ENCODE data around the gene ESRRA.
A peak's percentile ranks its signal among the peaks of the same experiment; 100 is the strongest.
"Not testable (repeated sequence)": the region's sequence is repeated elsewhere in the genome, so short reads cannot be mapped to it uniquely, and the experiment has no call there.

The ESRRA gene

GRCh38 chr11:64312947-64313346, 7.6 kb downstream of the ESRRA start:
- DNase-seq (ENCODE audit: low read depth): no peak
- no peak for TF ChIP-seq CTCF (IDR thresholded peaks at IDR 0.05; ENCODE audit: low read length, missing control alignments)
- H3K4me3 ChIP-seq (replicated peaks; ENCODE audit: low read depth, low read length): no peak overlapping the region

DNA sequence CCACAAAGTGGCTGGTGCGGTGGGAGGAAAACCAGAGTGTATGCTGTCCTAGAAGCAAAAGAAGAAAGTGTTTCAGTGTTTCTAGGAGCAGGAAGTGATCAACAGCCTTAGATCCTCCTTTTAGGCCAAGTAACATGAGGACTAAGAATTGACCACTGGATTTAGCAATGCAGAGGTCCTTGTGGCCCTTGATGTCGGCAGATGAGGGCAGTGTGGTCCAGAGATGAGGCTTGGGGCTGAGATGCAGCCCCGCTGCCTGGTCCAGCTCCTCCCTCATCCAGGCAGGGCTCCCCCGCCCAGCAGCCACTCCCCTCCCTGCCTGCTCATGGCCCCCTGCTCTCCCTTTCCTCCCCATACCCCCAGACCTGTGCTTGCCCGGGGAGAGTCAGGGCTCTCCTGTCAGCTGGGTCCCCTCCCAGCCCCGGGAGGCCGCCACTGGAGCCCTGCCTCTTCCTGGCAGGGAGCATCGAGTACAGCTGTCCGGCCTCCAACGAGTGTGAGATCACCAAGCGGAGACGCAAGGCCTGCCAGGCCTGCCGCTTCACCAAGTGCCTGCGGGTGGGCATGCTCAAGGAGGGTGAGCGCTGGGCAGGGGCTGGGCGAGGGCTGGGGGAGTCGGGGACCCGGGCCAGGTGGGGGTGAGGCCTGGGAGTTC, 8.3 kb downstream of the ESRRA start:
- peak; percentile 32 for DNase-seq (ENCODE audit: low read depth)
- no peak for TF ChIP-seq CTCF (IDR thresholded peaks at IDR 0.05; ENCODE audit: low read length, missing control alignments)
- H3K4me3 ChIP-seq (replicated peaks; ENCODE audit: low read depth, low read length): no peak overlapping the region

DNA sequence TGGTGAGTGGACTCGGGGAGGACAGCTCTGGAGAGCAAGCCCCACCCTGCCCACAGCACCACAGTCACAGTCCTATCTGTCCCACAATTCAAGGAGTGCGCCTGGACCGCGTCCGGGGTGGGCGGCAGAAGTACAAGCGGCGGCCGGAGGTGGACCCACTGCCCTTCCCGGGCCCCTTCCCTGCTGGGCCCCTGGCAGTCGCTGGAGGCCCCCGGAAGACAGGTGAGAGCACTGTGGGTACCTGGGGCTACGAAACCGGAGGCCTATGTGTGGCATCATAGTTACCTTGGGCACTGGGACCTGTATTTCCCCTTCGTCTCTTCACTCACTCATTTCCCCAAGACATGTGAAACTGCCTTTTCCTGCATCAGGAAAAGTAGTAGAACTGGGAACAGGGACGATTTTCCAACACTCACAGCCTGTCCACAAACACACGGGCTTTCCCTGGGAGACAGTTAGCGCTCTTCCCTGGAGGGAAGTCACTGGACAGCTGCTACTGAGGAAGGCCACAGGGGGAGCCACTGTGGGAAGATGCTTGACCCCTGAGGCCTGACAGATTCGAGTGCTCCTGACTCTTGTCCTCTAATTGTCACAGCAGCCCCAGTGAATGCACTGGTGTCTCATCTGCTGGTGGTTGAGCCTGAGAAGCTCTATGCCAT, 9.0 kb downstream of the ESRRA start:
- no peak for TF ChIP-seq CTCF (IDR thresholded peaks at IDR 0.05; ENCODE audit: low read length, missing control alignments)
- DNase-seq (ENCODE audit: low read depth): no peak
- no peak overlapping the region for H3K4me3 ChIP-seq (replicated peaks; ENCODE audit: low read depth, low read length)

GRCh38 chr11:64314805-64315561, 9.7 kb downstream of the ESRRA start:
- no peak for DNase-seq (ENCODE audit: low read depth)
- no peak for TF ChIP-seq CTCF (IDR thresholded peaks at IDR 0.05; ENCODE audit: low read length, missing control alignments)
- H3K4me3 ChIP-seq (replicated peaks; ENCODE audit: low read depth, low read length): no peak overlapping the region

DNA sequence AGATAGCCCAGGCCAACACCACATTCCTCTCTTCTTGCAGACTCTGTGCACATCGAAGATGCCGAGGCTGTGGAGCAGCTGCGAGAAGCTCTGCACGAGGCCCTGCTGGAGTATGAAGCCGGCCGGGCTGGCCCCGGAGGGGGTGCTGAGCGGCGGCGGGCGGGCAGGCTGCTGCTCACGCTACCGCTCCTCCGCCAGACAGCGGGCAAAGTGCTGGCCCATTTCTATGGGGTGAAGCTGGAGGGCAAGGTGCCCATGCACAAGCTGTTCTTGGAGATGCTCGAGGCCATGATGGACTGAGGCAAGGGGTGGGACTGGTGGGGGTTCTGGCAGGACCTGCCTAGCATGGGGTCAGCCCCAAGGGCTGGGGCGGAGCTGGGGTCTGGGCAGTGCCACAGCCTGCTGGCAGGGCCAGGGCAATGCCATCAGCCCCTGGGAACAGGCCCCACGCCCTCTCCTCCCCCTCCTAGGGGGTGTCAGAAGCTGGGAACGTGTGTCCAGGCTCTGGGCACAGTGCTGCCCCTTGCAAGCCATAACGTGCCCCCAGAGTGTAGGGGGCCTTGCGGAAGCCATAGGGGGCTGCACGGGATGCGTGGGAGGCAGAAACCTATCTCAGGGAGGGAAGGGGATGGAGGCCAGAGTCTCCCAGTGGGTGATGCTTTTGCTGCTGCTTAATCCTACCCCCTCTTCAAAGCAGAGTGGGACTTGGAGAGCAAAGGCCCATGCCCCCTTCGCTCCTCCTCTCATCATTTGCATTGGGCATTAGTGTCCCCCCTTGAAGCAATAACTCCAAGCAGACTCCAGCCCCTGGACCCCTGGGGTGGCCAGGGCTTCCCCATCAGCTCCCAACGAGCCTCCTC, 10.6 kb downstream of the ESRRA start:
- not testable (repeated sequence) for H3K4me3 ChIP-seq (replicated peaks; ENCODE audit: low read depth, low read length); DNase-seq (ENCODE audit: low read depth)

DNA sequence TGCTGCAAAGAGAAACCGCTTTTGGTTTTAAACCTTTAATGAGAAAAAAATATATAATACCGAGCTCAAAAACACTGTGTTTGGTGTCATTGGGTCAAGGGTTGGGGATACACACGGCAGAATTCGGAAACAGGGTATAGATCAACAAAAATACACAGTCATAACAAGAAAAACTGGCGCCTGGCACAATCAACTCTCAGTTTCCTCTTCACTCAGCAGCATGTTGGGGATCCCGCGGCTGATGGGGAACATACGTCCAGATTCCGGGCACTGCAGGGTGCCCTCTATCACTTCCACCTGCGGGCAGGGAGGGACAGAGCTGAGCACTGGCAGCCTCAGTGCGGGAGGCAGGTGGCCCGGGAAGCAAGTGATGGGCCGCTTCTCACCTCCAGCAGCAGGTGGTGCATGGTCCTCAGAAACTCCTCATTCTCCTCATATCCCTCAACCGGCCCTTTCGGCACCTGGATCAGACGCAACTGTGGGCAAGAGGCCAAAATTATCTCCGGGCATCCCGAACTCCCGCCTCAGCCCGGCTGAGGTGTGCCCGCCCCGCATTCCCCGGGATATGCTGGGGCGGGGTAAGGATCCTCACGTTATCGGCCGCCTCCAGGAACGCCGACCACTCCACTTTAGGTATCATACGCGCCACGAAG, 11.5 kb downstream of the ESRRA start:
- no peak for DNase-seq (ENCODE audit: low read depth)
- TF ChIP-seq CTCF (IDR thresholded peaks at IDR 0.05; ENCODE audit: low read length, missing control alignments): no peak
- H3K4me3 ChIP-seq (replicated peaks; ENCODE audit: low read depth, low read length): peak overlapping the region; percentile 69

All from fibroblast of pulmonary artery (primary cell).